ENCODE results near the gene FBXL19.

The FBXL19 gene

GRCh38 chr16:30895627-30896260 is 27.6 kb upstream of the FBXL19 start:
- no peak for DNase-seq (ENCODE audit: low read depth)

GRCh38 chr16:30896261-30896888 is 27.0 kb upstream of the FBXL19 start, which contains the start of gene CTF1:
TSS of gene CTF1 (plus strand) at chr16:30896614. CDS start at chr16:30896644, 30 bp downstream.
- no peak for DNase-seq (ENCODE audit: low read depth)

DNA sequence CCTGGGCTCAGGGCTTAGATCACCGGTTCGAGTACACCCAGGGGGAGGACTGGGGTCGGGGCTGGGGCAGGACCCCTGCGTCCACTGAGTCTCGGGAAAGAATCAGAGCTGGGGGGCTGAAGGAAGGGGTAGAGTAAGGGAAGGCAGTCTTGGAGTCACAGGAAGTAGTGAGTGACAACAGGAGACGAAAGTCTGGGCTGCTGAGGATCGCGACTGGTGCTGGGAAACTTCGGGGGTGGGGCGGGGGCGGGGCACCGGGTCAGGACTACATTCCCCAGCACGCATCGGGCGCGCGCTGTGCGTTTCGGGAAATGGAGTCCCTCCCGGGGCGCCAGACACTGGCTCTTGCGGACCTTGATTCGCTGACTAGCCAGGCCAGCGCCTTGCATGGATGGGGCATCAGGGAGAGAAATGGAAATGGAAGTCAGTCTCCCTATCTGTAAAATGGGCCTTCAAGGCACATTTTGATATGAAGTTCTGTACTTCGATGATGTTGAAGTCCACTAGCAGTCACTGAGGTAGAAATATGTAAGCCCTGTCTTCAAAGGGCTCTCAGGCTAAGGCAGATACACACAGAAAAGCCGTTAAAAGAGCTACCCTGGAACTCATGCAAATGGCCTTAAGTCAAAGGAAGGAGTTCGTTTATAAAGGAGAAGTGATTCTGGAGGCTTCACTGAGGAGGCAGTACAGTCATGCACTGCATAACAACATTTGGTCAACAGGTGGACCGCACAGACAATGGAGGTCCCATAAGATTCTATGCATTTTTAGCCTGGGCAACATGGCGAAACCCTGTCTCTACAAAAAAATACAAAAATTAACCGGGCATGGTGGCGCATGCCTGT is 26.3 kb upstream of the FBXL19 start:
- DNase-seq (ENCODE audit: low read depth) = peak; percentile 61

GRCh38 chr16:30899794-30900193 is 23.6 kb upstream of the FBXL19 start:
- no peak for DNase-seq (ENCODE audit: low read depth)

DNA sequence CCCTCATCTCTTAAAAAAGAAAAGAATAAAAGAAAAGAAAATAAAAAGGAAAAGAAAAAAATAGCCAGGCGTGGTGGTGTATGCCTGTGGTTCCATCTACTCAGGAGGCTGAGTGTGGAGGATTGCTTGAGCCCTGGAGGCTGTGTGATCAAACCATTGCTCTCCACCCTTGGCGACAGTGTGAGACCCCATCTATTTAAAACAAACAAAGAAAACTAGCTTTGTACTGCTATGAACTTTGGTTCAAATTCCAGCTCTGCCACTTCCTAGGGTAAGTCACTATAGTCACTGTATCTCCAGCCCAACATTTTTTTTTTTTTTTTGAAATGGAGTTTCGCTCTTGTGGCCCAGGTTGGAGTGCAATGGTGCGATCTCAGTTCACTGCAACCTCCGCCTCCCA is 22.8 kb upstream of the FBXL19 start:
- no peak for DNase-seq (ENCODE audit: low read depth)

GRCh38 chr16:30901201-30902028 is 22.0 kb upstream of the FBXL19 start:
- no peak for DNase-seq (ENCODE audit: low read depth)

DNA sequence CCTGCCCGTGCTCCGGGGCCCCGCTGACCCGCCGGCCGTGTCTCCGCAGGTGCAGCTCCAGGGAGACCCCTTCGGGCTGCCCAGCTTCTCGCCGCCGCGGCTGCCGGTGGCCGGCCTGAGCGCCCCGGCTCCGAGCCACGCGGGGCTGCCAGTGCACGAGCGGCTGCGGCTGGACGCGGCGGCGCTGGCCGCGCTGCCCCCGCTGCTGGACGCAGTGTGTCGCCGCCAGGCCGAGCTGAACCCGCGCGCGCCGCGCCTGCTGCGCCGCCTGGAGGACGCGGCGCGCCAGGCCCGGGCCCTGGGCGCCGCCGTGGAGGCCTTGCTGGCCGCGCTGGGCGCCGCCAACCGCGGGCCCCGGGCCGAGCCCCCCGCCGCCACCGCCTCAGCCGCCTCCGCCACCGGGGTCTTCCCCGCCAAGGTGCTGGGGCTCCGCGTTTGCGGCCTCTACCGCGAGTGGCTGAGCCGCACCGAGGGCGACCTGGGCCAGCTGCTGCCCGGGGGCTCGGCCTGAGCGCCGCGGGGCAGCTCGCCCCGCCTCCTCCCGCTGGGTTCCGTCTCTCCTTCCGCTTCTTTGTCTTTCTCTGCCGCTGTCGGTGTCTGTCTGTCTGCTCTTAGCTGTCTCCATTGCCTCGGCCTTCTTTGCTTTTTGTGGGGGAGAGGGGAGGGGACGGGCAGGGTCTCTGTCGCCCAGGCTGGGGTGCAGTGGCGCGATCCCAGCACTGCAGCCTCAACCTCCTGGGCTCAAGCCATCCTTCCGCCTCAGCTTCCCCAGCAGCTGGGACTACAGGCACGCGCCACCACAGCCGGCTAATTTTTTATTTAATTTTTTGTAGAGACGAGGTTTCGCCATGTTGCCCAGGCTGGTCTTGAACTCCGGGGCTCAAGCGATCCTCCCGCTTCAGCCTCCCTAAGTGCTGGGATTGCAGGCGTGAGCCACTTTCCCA is 21.1 kb upstream of the FBXL19 start:
- peak; percentile 47 for DNase-seq (ENCODE audit: low read depth)

- DNase-seq (ENCODE audit: low read depth) = no peak
Measured at GRCh38 chr16:30903002-30903401, 20.4 kb upstream of the FBXL19 start.

- no peak for DNase-seq (ENCODE audit: low read depth)
Measured at GRCh38 chr16:30903596-30903995, 19.8 kb upstream of the FBXL19 start.

DNA sequence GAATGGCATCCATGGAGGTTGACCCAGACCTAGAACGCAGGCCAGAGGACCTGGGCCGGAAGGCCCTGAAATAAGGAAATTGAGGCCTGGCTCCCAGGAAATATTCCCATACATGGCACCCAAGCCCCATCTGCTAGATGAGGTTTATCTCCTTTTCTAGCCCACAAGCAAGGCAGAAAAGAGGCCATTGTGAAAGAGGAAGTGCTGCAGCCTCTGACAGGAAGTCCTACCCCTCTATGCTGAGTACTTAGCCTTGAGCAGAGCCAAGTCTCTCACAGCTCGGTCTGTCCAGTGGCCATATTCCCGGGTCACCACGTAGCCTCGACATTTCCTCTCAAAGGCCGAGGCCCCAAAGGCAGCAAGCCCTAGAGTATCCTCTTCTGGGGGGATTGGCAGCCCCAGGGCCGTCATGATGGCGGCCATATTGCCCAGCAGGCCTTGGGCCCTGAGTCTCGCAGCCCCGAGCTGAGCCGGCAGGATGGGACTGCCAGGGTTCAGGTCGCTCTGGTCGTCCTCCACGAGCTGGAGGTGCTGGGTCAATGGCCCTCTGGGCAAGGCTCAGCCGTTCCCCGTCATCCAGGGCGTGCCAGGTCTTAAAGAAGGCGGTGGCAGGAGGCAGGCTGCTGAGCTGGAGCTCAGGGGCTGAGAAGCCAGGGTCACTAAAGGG is 19.1 kb upstream of the FBXL19 start:
- DNase-seq (ENCODE audit: low read depth) = no peak

DNA sequence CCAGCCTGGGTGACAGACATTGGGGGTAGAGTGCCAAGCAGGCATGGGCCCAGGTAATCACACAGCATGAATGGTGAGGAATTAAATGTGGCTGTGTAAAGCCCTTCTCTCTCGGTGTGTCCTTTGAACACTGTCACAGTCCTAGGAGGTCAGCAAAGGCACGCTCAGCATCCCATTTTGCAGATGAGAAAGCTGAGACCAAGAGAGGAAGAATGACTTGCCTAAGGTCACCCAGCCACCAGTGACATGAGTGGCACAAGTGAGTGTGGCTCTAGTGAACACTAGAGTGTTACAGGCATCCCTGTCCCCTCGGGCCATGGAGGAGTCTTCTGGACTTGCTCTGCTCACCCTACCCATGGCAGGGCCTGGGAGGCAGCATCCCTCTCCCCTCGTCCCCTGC is 16.3 kb upstream of the FBXL19 start:
- no peak for DNase-seq (ENCODE audit: low read depth)

DNA sequence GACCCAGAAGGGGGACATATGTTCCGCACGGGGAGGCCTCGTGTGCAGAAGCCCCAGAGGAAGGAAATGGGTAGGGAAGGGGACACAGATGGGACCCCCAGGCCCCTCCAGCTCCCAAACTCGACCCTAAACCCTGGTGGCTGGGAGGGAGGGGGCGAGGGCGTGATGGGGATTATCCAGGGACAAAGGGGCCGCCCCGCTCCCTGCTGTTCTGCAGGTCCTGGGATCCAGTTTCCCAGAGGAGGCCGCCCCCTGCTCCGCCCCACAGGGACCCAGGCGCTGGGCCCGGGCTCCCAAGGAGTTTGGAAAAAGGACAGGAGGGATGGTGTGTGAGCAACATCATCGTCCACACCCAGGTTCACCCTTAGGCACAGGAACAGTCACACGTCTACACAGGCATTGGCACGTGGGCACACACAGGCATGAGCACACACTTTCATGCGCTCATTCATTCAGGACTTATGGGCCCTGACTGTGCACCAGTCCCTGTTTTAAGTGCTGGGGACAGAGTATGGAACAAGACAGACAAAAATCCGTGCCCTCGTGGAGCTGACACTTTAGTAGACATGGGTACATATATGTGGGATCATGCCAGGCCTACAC is 12.8 kb upstream of the FBXL19 start:
- no peak for DNase-seq (ENCODE audit: low read depth)

- DNase-seq (ENCODE audit: low read depth) = no peak
Measured at GRCh38 chr16:30912794-30913412, 10.5 kb upstream of the FBXL19 start.

DNA sequence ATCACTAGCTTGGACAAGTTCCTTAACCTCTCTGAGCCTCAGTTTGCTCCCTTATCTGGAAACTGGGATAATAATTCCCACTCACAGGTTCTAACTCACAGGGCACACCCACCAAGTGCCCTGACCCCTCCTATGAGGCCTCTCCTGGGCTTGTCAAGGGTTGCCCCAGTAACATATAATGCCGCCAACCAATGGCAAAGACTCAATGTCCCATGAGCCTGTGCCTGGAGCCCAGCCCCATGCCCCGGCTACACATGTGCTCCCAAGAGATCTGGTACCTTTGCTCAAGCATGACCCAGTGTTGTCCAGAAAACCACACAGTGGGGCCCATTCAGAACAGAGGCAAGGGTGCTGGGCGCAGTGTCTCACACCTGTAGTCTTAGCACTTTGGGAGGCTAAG is 8.5 kb upstream of the FBXL19 start:
- no peak for DNase-seq (ENCODE audit: low read depth)

GRCh38 chr16:30918614-30919013 is 4.8 kb upstream of the FBXL19 start:
- DNase-seq (ENCODE audit: low read depth) = no peak

GRCh38 chr16:30920891-30921290 is 2.5 kb upstream of the FBXL19 start:
- DNase-seq (ENCODE audit: low read depth) = no peak

DNA sequence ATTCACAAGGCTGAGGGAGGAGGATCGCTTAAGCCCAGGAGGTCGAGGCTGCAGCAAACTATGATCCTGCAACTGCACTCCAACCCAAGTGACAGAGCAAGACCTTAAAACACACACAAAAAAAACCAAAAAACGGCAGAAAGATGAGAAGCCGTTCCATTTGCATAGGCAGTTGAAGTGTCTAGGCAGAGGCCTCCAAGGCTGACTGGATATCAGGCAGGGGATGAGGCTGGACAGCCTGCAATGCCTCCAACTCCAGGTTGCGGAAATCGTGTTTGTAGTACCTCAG is 2.0 kb upstream of the FBXL19 start:
- no peak for DNase-seq (ENCODE audit: low read depth)

GRCh38 chr16:30921748-30922419 is 1.5 kb upstream of the FBXL19 start:
- peak; percentile 72 for DNase-seq (ENCODE audit: low read depth)

DNA sequence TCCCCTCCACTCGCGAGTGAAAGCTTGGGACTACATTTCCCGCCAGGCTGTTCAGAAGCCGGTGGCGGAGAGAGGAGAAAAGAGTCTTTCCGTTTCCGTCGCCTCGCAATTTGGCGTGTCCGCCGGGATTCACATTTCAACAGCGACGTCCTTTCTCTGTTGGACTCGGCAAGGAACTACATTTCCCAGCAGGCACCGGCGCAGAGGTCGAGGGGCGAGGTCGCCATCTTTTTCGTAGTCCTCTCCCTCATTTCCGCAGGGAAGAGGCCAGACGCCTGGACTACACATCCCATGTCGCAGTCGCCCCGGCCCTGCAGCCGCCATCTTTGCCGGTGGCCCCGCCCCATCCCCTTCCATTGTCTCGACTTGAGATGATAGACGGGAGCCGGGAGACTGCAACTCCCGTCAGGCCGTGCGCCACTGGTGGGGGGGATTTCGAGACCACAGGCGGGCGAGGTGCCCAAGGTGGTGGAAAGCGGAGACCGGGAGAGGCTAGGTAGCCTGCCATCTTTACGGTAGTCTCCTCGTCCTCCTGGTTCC is 882 bp upstream of the FBXL19 start:
- DNase-seq (ENCODE audit: low read depth) = peak; percentile 99
